Measurements from ENCODE around the gene COTL1.

Gene COTL1

DNA sequence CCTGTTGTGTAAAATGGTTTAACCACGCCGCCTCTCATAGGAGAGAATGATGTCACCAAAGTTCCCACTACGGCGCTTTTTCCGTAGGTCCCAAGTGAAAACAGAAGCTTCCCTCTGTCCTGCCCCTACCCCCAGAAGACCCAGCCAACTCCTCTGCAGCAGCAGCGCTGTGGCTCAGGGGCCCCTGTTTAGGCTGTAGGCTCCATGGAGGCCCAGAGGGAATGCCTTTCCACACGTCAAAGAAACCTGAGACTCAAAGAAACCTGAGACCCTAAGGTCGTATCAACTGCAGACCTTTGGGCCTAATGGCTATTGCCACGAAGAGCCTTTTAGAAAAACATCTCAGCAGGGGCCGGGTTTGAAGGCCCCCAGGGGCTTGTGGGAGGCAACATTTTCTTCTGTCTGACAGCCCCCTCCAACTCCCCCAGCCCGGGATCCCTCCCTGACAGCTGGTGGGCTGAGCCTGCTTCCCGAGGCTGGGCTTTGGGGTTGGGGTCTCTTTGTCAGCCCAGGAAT is 70.3 kb downstream of the COTL1 start:
- no peak for DNase-seq

DNA sequence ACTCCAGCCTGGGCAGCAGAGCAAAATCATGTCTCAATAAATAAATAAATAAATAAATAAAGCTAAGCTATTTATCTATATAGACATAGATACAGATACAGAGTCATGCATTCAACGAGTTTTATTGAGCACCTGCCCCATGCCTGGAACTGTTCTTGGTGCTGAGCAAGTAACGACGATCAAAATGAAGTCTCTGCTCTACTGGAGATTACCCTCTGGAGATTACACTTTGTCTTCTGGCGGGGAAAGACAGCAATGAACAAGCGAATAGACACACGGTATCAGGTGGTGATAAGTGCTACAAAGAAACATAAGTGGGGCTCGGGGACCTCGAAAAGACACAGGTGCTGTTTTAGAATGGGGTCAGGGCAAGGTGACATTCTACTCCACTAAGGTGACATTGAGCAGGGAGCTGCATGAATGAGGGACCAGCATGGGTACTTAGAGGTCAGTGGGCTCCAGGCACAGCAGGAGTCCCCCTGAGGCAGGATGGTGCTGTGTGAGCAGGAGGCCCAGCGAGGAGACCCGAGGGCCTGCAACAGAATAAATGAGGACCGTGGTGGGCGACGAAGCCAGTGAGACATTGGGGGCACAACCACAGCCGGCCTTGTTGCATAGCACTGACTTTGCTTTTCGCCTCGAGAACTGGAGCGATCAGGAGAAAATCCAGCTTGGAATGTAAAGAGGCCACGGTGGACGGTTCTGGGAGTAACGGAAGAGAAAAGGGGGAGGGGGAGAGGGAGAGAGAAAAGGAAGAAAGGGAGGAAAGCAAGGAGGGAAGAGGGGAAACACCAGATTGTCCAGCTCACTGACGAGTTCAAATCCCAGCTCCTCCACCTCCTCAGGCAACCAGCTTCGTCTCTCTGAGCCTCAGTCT is 71.0 kb downstream of the COTL1 start:
- DNase-seq, result no peak

DNA sequence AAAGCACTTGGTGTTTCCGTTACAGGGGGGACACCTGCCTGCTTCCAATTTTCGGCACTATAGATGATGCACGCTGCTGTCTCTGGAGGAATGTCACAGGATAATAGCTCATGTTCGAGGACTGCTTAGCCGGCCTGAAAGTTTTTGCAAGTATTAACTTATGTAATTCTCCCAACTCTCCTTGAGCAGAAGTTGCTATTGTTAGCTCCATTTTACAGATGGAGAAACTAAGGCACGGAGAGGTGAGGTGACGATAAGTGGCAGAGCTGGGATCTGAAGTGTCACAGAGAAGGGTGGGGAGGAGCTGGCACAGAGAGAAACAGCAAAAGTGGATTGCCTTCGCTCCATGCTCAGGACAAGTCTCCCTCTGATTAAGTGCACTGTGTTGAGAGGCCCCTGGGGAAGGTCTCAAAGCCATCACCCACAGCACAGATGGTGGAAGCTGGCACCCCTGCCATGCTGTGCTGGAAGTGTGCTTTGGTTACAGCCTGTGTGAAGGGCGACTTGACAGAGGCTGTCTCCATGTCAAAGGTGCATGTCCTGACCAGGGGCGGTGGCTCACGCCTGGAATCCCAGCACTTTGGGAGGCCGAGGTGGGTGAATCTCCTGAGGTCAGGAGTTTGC is 72.7 kb downstream of the COTL1 start:
- no peak for DNase-seq

DNA sequence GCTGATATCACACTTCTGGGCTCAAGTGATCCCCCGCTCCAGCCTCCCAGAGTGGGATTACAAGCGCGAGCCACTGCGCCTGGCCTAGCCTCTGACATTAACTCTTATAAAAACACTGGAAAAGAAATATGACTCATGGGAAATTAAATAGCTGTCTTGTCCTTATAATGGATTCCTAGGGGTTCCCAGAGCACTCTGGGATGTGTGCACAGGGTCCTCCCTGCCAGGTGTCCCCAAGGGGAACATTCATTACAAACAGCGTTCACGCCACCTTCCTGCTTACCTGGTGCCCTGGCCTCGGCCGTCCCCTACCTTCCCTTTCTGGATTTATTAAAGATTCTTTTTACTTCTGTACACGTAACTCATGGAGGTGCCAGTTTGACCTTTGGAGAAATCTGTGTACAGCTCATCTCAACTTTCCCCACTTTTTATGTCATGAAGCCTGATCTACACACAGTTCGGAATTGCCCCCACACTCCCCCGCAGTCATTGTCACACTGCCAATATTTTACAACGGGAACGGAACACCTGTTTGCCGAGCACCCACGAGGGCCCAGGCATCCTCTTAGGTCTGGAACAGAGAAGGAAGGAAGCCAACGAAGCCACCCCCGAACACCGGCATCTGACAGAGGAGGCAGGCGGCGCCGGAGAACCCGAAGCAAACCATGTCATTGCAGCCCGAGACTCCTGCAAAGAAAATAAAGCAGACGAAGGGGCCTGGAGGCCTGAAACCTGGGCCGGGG is 73.7 kb downstream of the COTL1 start:
- no peak for DNase-seq

DNA sequence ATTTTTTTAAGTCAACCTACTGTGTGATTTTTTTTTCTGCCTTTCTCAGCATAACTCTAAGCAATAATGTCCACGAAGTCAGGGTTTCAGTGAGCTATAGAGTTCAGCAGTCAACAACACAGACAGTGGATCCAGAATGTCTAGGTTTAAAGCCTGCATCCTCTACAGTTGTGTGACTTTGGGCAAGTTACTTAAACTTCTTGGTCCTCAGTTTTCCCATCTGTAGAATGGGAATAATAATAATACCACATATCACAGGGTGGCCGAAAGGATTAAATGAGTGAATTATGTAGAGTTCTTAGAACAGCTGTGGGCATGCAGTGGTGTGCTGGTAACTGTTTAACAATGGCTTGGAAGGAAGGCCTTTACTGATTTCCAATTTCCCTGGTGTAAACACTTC is 74.6 kb downstream of the COTL1 start:
- no peak for DNase-seq

DNA sequence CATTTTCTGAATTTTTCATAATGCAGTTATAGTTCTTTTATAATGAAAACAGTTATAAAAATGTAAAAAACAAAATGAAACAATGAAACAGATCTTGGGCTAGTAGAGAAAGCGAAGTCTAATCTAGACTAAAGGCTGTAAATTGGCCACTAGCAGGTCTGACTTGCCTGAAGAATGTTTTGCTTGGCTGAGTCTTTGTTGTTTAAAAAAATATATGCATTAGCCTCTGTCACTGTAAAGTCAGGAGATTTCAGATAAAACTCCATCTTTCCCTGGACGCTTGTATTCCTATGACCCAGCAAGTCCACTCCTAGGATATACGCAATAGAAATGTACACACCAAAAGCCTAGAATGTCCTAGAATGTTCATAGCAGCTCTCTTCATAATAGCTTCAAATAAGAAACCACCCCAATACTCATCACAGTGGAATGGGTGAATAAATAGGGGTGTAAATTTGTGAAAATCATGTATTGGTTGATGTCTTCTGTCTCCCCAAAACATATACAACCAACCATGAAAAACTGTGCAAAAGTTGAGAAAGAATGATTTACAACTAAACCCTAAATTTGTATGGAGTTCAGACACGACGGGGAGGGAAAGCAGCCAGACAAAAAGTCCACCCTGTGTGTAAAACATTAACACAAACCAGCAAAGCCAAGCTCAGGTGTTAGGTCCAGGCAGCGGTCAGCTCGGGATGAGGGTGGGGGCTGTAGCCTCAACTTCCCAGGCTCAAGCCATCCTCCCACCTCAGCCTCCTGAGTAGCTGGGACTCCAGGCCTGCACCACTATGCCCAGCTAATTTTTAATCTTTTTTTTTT is 75.7 kb downstream of the COTL1 start:
- DNase-seq, result no peak

DNA sequence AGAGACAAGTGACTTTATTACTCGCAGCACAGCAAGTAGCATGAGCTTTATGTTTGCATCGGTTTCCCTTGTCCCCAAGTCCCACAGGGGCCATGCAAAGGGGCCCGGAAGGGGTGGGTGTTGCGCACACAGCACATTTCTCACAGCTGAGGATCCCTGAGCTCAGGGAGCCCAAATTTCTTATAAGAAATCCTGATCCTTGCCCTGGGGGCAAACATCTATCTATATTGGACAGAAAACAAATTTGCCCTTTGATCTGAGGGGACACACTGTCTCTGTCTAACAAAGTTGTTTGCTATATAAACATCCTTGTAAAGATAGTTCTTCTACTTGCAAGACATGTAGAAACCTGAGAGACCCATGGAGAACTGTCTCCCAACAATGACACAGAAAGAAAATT is 77.7 kb downstream of the COTL1 start:
- no peak for DNase-seq

DNA sequence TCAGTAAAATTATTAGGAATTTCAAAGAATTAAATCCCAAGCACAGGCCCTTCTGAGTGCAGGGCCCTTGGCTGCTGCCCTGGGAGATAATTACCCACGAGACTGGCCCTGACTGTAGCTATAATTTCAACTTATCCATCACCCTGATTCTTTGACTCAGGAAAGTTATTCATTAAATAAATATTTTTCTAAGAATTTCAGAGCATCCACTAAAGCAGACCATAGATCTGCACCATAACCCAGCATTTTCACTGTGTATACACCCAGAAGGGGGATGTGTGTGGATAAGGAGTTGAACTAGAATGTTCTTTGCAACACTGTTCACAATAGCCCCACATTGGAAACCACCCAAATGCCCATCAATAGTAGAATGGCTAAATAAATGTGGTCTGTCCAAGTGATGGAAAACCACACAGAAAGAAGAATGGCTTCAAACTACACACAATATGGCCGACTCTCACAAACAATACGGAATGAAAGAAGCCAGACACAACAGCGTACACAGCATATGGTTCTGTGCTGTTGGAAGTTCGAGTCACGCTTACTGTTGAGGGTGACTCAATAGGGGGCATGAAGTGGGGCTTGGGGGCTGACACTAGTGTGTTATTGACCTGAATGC is 79.5 kb downstream of the COTL1 start:
- no peak for DNase-seq

DNA sequence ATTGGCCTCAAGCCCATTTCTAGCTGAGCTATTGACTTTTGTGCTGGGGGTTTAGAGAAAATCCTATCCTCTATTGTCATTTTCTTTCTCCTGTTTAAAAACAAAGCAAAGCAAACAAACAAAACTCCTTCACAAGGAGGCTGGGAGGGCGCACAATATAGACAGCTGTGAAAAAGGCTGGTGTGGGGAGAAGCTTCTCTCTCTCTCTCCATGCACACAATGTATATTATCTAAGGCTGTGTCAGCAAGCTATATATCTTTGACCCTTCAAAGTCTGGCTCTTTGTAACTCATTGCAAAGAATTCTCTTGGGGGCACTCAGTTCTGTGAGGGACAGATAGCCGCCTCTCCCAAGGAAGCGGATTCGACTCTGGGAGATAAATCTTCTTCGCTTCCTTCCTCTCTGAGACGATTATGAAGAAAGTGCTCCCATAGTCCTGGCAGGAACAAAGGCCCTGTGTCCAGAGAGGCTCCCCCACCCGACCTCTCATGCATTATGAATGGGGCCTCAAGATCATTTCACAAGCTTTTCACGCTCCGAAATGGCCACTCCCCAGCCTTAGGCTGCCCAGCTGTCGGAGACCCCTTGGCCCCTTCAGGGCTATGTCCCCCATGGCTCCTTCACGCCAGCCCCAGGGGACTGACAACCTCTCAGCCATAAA is 80.3 kb downstream of the COTL1 start:
- DNase-seq, result no peak

DNA sequence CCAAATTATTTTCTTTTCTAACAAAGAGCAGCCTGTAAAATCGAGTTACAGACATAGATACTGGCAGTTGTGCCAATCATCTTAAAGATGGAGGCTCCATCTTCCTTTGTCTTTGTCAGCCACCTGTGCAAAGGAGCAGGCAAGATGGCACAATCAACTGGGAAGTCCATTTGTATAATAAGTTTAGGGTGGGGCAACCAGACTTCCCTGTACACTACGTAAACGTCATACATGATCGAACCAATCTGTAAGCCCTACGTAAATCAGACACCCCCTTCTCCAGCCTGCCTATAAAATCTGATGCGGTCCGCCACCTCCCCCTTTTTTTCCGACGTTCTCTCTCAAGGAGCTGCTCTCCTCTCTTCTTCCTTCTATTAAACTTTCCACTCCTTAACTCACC is 82.0 kb downstream of the COTL1 start:
- DNase-seq, result no peak

DNA sequence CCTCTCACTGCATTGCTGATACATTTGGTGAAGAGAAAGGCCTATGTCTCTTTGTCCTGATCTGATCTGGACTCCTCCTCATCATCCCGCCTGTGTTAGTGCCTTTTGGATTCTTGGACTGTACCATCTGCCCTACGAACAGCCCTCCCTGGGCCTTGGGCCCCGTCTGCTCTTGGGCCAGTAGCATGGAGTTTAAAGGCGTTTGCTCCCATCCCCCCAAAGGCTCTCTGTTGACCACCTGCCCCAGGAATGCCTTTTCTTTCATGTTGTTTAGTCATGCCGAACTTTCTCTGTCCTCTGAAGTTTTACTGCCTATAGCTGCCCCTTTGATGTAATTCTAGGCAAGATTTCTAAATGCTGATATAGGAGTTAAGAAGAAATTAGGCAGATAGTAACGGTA is 82.5 kb downstream of the COTL1 start:
- no peak for DNase-seq

DNA sequence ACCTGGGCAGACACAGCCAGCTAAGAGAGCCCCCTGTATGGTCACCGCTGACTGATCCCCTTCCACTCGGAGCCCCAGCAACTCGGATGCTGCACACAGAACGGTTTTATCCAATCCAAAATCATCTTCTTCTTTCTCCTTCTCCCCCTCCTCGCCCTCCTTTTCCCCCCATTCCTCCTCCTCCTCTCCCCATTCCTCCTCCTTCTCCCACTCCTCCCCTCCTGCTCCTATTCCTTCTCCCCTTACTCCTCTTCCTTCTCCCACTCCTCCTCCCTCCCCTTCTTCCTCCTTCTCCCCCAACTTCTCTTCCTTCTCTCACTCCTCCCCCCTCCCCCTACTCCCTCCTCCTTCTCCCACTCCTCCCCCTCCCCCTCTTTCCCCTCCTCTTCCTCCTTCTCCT is 83.1 kb downstream of the COTL1 start:
- DNase-seq, result no peak

DNA sequence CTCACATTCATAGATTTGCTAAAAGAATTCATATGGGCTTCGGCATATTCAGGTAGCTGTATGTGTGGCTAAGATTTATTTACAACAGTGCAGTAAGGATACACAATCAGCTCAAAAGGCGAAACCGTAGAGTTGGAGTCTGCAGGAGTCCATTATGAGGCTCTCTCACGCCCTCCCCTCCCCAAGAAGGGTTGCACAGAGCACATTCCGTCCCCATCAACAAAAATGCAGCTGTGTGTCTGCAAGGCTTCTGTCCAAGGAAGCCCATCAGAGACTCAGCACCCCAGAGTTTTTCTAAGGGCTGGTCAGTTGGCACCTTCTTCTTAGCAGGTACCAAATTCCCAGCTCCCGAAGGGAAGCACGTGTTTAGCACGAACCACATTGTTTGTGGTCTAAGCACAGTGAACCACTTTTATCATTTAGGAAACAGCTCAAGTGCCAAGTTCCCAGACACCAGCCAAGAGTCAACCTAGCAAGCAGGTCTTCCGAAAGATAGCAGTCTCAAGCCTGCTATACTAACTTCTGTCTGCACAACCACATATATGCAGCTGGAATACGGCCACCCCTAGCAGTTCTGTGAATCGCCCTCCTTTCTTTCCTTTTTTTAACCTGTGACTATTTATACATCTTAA is 84.9 kb downstream of the COTL1 start:
- DNase-seq, result no peak

DNA sequence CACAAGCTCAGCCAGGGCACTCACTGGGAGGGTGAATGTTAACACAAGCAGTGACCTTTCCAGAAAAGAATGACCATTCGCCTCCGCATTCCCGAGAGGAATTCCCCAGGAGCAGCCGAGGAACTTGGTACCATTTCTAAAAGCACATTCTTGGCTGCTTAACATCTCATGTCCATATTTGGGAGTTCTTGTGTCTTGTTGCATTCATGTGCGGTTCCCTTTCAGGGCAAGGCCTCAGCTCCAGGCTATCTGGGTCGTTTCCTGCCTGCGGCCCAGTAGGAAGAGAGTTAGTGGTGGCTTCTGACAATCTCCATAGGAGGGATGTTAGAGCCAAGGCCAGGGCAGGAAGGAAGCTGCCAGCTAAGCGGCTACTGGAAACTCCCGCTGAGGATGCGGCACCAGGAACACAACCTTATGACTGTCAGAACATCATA is 85.6 kb downstream of the COTL1 start:
- DNase-seq, result no peak

DNA sequence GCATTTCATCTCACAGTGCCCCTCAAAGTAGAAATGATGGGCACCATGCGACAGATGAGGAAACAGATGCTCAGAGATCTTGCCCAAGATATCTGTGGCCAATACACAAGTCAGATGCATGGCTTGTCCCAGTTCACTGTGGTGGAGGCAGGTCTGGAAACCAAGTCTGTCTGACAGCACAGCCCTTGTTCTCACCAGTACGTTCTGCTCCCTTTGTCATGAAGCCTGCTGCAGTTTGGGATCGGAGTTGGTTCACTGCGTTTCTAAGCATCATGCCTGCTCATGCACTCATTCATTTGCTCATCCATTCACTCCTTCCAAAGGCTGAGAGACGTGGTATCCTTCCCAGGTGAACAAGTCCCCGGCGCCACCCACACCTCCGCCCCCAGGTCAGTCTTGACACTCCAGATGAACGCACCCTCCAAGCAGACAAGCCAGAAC is 86.2 kb downstream of the COTL1 start:
- DNase-seq, result no peak

DNA sequence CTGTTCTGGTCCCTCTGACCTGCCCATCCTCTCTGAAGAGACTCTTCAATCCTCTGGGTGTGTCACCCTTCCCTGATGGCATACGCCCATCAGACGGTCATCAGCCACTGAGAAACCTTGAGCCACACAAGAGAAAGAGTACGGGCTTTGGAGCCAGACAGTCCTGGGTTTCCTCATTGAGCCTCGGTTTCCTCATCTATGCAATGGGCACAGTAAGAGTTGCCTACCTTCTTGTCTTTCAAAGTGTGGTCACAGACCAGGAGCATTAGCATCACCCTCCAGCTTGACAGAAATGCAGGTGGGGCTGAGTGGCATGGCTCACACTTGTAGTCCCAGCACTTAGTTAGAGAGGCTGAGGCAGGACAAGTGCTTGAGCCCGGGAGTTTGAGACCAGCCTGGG is 87.3 kb downstream of the COTL1 start:
- DNase-seq, result no peak

DNA sequence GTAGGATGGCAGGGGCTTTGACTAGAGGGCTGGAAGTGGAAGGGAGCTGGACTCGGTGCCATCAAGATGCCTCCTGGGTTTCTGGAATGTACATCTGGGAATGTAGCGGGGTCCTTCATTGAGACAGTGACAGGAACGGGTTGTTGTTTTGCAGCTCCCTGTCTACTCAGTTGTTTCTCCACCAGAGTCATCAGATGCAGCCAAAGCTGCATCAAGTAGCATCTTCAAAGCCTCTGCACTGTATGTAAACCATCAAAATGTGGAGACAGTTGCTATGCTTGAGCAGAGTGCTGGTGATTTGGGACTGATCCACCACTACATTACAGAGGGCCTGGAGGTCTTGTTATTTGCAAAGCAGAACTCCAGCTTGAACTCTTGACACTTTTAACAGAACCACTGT is 88.3 kb downstream of the COTL1 start:
- no peak for DNase-seq

DNA sequence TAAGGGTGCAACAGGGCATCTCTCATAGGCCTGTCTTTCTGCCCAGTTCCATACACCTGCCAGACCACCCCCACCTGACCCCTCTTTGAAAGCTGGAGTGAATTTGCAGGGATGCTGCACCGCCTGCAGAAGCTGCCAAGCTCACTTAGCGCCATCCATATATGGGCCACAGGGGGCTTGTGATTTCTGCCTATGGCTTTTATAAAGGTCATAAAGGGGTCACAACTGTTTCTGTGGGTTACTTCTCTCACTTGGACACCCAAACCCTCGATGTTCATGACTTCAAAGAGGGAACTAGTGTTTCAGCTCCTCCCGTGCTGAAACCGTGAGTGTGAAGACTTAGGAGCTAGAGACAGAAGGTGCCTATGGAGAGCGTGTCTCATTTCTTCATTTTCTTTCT is 89.6 kb downstream of the COTL1 start:
- no peak for DNase-seq

DNA sequence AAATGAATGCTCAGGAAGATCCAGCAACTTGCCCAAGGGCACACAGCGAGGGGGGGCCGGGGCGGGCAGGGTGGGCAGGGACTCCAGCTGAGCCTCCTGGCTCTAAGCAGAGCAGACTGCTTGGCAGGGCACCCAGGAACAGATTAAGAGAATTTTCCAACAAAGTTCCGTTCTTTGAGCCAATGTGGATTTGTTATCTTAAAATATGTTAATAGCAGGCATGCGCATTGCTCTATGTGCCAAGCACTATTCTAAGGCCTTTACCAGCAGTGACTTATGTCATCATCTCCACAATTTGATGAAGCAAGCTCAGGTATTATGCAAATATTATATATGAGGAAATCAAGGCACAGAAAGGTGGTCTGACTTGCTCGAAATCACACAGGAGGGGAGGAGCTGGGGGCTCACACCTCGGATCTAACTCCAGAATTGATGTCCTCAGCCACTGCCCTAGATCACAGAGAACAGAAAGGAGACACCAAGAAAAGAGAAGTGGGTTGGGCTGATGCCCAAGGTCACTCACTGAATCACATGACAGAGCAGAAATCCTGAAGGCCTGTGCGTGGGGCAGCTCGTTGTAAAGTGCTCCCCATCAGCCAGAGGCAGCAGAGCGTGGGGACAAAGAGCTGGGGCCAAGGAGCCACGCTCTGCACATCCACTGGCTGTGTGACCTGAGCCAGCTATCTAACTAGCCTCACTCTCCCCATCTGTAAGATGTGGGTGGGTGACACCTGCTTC is 90.2 kb downstream of the COTL1 start:
- peak; percentile 38 for DNase-seq

DNA sequence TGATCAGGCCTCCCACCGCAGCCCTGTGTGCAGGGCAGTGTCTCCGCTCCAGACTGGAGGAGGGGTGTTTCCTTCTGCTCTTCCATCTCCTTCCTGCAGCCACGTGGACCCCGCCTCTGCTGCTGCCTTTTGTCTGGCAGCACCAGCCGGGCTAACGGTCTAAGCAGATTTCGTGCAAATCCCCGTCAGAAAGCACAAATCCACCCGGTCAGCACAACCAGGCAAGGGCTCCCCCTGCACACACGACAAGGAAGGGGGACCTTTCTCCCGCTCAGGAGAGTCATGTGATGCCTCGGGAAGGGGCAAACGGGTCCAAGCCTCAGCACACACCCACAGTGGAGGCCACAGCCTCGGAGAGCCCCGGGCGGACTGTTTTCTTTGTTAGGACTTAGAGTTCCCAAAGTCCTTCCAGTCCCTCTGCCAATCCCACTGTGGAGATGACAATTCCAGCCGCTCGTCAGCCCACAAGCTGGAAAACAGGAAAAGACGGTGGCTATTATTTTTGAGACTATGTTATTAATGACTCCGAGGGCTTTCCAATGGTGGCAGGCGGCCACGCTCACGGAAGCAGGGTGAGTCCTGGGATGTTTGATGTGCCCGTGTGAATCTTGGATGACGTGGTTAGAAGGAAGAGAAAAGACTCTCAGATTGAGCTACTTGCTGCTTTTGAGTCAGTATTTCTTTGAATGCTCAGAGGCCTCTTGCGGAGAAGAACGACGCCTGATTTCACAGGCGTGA is 90.9 kb downstream of the COTL1 start:
- no peak for DNase-seq

Measured in CD4-positive, alpha-beta T cell treated with Interleukin-15 for 1 hour (primary cell).